Astrocyte of the cerebellum (primary cell): ENCODE data around the gene PCDHGA10.
"Not testable (repeated sequence)": the region's sequence is repeated elsewhere in the genome, so short reads cannot be mapped to it uniquely, and the experiment has no call there.

Experiments
- DNase-seq: peaks from one replicate; pipeline ENCODE4 v3.0.0-alpha.2; 2011; ENCODE audit warnings: low read depth
- H3K4me3 ChIP-seq: 2 replicates; pipeline ENCODE4 v1.5.1; 2011; ENCODE audit warnings: mild to moderate bottlenecking, low read depth, low read length, moderate library complexity
- CTCF ChIP-seq: IDR thresholded peaks from 2 replicates; pipeline ENCODE4 v1.5.1; 2012; ENCODE audit warnings: low read length, low read depth, moderate library complexity, mild to moderate bottlenecking; ENCODE audit errors: missing control alignments
- in situ Hi-C: cut with HindIII; loops from 2 replicates; pipeline ENCODE4 v1.10.0; 2017; ENCODE audit warnings: low sequenced_read_pairs

Gene PCDHGA10

GRCh38 chr5:141373673-141374317, 39.0 kb upstream of the PCDHGA10 start, which contains the start of gene PCDHGA6:
Gene PCDHGA6 (plus strand): TSS chr5:141373891. CDS start chr5:141374084, 193 bp downstream.
- in situ Hi-C loops, result no loop called here
- peak; percentile 46 for TF ChIP-seq CTCF
- peak within 1 kb of the TSS; percentile 33 for H3K4me3 ChIP-seq
- no peak for DNase-seq

GRCh38 chr5:141374627-141375026, 38.2 kb upstream of the PCDHGA10 start:
- no peak for DNase-seq
- H3K4me3 ChIP-seq, result no peak overlapping the region
- in situ Hi-C loops, result no loop called here
- no peak for TF ChIP-seq CTCF

GRCh38 chr5:141375444-141376155, 37.2 kb upstream of the PCDHGA10 start:
- in situ Hi-C loops, DNase-seq, H3K4me3 ChIP-seq: not testable (repeated sequence)

GRCh38 chr5:141382469-141383294, 30.1 kb upstream of the PCDHGA10 start, which contains the start of gene PCDHGA7:
Gene PCDHGA7 (plus strand): TSS chr5:141382742. CDS start chr5:141382900, 158 bp downstream.
- peak within 1 kb of the TSS; percentile 43 for H3K4me3 ChIP-seq
- TF ChIP-seq CTCF, result peak; percentile 47
- in situ Hi-C loops, result no loop called here
- DNase-seq, result no peak

- DNase-seq, result no peak
- peak overlapping the region; percentile 43 for H3K4me3 ChIP-seq
- no peak for TF ChIP-seq CTCF
- in situ Hi-C loops, result no loop called here
These were observed 29.4 kb upstream of the PCDHGA10 start for GRCh38 chr5:141383345-141383744.

- in situ Hi-C loops, result loop anchor here (5.0 kb wide), 1 partner anchor 47 kb away; the partner anchor contains the start of gene PCDHGA2
- no peak for DNase-seq
- H3K4me3 ChIP-seq, result no peak overlapping the region
- TF ChIP-seq CTCF, result no peak
These were observed 28.1 kb upstream of the PCDHGA10 start for GRCh38 chr5:141384471-141385267.
